Stimulated activated CD8-positive, alpha-beta memory T cell treated with anti-CD3 and anti-CD28 coated beads, Interleukin-15, amount 100 ng/mL, for 24 hours (primary cell): ENCODE results near the gene FAM200C.
"Not testable (repeated sequence)": the region's sequence is repeated elsewhere in the genome, so short reads cannot be mapped to it uniquely, and the experiment has no call there.

ENCODE experiments used
- DNase-seq: peaks from one replicate; pipeline ENCODE4 v3.0.0-alpha.2; 2020; ENCODE audit warnings: low read depth

Gene FAM200C

GRCh38 chr5:160399402-160400353, at the start of gene FAM200C:
Gene FAM200C, minus strand, starts transcription at chr5:160400054. Its CDS starts 4,564 bp downstream, at chr5:160395490.
- peak; percentile 45 for DNase-seq

GRCh38 chr5:160449458-160449857, 49.6 kb upstream of the FAM200C start:
- no peak for DNase-seq

- no peak for DNase-seq
Observed at GRCh38 chr5:160448886-160449285, 49.0 kb upstream of the FAM200C start.

DNA sequence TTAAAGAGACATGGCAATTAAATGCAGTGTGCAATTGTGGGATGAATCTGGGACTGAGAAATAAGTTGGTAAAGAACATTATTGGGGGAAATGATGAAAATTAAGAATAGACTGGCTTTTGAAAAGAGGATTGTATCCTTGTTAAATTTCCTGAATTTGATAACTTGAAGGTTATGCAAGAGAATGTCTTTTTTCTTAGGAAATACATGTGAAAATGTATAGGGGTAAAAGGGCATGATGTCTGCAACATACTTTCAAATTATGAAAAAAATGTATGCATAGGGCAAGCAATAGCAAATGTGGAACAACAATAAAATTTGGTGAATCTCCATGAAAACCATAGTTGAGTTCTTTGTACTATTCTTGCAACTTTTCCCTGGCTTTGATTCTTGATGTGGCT, 45.9 kb upstream of the FAM200C start:
- DNase-seq, result no peak

DNA sequence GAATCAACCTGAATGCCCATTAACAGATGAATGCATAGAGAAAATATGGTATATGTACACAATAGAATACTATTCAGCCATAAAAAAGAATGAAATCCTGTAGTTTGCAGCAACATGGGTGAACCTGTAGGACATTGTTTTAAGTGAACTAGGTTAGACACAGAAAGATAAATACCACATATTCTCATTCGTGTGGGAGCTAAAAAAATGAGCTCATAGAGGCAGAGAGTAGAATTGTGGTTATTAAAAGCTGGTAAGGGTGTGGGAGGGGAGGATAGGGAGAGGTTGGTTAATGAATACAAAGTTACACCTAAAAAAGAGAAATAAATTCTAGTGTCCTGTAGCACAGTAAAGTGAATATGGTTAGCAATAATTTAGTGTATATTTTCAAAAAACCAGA, 45.3 kb upstream of the FAM200C start:
- DNase-seq, result no peak

DNA sequence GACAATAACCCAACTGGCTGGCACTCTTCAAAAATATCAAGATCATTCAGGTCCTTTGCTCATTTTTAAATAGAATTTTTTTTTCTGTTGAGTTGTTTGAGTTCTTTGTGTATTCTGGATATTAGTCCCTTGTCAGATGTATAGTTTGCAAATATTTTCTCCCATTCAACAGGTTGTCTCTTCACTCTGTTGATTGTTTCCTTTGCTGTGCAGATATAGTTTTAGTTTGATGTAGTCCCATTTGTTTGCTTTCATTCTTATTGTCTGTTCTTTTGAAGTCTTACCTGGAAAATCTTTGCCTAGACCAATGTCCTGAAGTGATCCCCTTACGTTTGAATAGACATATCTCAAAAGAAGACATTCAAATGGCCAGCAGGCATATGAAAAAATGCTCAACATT, 44.6 kb upstream of the FAM200C start:
- DNase-seq, result no peak

DNA sequence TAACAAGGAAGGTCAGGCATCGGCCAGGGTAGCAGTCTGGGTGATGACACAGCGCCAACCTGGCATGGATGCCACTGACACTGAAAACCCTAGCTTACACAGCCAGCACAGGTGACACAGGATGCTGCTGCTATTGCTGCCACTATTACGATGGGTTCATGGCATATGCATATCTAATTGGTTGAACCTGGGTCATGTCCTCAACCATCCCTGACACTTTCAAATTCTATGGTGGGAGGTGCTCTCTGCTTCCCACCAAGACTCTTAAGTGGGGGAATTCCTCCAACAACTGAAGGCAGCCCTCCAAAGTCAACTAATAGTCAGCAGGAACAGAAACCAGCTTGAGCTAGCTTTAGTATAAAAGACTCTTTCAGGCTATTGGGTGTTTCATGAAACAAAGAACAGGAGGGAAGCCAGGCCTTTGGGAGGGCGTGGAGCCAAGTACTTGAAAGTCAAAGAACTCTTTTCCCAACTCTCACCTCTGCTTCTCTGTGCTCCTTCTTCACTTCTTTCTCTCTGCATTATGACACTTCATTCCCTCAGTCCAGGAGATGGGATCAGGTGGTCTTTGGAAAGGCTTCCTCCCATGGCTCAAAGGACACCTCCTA, 43.1 kb upstream of the FAM200C start:
- no peak for DNase-seq

DNA sequence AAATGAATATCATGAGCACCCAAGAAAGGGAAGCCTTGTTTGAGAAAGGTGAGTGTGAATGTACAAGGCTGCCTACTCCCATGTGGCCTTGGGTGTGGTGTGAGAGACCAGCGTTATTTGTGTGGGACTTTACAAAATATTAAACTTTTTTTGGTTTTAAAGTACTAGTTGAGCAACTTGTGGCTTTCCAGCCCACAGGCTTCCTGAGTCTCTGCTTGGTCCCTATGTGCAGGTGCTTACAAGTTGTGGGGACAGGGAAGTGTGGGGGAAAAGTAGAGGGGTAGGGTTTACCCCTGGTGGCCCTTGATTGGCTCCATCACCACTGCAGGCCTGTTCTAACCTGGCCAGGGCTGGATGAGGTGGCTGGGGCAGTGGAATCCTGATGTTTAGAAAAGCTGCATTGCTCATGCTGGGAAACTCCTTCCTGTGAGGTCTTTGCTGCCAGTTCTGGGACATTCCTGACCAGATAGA, 41.5 kb upstream of the FAM200C start:
- no peak for DNase-seq

DNA sequence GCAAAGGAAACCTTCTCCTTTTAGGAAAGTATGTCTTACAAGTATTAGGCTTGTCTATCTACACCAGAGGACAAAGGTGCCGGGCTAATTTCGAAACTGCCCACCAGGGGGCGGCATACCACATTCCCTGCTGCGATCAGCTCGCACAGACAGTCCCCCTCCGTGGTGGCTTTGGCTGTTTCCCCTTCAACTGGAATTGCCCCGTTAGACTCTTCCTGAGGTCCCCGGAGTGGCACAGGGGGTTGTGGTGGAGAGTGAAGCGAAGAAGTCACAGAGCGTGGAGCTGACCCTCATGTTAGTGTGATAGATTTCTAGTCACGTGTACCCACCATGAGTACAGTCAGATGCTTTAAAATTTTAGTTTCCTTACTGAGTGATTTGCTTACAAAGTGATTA, 39.3 kb upstream of the FAM200C start:
- peak; percentile 88 for DNase-seq

DNA sequence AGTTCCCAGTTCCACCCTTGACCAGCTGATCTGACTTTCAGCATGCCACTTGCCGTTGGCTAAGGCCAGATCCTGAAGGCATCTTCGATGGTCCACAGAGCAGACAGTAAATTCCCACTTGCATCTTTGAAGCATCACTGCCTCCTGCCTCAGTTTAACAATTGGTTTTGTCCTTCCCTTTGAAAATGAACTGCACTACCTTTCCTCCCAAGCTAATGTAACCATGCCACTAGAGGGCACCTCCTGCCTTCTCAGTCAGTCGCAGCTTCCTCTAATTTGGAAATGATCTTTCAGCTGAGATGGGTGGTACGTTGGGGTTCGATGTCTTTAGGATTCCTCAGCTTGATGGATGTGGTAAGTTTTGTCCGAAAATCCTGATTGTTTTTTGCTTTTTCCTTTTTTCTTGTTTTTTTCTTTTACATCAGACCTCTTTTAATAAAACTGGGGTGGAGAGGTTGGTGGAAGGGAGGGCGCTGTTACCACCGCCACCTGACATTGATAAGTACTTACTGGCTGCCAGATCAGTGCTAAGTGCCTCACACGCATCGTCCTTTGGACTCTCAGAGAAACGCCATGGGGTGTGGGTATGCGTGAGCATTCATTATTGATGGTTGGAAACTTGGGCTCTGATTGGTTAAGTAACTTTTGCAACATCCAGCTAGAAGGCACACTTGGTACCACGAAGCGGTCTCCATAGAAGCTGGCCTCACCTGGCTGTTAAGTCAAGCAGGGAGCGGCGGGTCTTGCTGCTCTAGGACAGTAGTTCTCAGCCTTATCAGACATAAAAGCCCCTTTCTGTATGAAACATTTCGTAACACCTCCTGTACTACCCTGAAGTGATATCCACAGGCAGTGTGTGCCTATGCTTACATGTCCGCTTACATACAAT, 38.7 kb upstream of the FAM200C start:
- DNase-seq, result no peak

DNA sequence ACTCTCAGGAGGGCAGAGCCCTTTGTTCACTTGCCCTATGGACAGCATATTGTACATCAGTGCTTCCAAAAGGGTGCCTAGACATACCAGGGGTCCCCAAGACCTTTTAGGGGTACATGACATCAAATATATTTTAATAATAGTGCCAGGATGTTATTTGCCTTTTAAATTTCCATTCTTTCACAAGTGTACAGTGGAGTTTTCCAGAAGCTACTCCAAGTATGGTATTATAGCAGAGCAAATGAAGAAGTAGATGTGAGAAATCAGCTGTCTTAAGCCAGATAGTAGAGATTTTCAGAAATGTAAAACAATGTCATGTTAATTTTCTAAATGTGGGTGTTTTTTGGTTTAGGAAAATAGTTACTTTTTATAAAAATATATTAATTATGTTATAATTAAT, 37.4 kb upstream of the FAM200C start:
- DNase-seq, result no peak

DNA sequence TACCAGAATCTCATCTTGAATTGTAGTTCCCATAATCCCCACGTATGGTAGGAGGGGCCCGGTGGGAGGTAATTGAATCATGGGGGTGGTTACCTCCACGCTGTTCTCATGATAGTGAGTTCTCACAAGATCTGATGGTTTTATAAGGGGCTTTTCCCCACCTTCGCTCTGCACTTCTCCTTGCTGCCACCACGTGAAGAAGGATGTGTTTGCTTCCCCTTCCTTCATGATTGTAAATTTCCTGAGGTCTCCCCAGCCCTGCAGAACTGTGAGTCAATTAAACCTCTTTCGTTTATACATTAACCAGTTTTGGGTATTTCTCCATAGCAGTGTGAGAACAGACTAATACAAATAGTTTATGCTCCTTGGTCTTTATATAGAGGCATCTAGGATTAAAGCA, 36.8 kb upstream of the FAM200C start:
- DNase-seq, result not testable (repeated sequence)

DNA sequence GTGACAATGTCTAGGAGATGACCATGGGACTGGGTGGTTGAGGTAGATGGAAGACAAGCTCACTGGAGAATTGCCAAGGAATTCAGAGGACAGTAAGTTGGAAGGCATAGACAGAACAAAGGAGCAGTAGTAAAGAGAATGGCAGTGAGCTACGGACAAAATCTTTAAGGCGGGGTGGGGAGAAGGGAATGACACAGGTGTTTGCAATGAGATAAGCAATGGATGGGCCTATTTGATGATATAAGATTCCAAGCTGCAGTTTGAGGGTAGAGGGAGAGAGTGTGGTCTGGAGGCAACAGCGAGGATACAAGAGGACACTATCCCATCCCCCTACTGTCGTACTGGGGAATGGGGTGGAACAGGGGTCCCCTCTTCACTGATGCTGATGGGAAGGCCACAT, 36.2 kb upstream of the FAM200C start:
- DNase-seq, result no peak

DNA sequence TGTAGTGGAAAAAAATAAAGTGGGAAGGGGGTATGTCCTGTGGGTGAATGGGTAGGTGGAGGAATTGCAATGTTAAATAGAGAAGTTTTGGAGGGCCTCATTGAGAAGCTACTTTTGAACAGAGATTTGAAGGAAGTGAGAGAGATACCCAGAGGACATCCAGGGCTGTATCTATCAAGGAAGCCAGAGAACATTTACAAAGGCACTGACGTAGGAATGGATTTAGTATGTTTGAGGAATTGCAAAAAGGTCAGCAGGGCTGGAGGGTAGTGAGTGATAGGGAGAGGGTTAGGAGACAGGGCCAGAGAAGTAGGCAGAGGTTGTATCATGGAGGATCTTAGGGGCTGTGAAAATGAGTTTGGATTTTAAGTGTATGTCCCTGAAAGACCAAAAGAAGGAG, 35.7 kb upstream of the FAM200C start:
- DNase-seq, result no peak

GRCh38 chr5:160434022-160434531, 34.2 kb upstream of the FAM200C start:
- DNase-seq, result no peak

- no peak for DNase-seq
Observed at GRCh38 chr5:160432787-160433186, 32.9 kb upstream of the FAM200C start.

GRCh38 chr5:160432196-160432595, 32.3 kb upstream of the FAM200C start:
- no peak for DNase-seq

DNA sequence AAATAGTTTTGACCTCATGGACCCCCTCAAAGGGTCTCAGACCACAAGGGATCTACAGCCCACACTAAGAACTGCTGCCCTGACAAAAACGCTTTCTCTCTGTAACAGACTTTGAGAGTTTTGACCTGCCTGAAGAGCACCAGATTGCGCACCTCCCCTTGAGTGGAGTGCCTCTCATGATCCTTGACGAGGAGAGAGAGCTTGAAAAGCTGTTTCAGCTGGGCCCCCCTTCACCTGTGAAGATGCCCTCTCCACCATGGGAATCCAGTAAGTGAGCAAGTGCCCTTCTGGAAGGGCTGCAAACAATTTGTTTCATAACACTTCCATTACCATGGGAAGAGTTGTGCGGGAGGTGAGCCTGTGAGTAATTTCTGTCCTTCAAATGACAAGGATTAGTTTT, 27.8 kb upstream of the FAM200C start:
- DNase-seq, result no peak

DNA sequence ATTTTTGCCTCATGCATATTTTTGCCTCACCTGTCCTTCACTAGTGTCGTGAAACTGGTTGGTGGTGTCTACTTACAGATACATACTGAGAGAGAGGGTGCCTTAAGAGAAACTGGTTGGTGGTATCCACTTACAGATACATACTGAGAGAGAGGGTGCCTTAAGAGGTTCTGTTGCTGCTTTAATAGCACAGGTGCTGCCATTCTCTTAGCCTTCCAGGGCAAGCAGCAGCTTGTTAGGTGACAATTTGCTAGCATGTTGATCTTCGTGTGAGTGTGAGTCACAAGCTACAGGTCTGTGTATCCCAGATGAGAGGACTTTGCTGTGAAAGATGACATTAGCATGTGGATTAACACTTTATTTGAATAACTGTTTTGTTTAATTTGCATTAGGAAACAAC, 23.2 kb upstream of the FAM200C start:
- DNase-seq, result no peak

DNA sequence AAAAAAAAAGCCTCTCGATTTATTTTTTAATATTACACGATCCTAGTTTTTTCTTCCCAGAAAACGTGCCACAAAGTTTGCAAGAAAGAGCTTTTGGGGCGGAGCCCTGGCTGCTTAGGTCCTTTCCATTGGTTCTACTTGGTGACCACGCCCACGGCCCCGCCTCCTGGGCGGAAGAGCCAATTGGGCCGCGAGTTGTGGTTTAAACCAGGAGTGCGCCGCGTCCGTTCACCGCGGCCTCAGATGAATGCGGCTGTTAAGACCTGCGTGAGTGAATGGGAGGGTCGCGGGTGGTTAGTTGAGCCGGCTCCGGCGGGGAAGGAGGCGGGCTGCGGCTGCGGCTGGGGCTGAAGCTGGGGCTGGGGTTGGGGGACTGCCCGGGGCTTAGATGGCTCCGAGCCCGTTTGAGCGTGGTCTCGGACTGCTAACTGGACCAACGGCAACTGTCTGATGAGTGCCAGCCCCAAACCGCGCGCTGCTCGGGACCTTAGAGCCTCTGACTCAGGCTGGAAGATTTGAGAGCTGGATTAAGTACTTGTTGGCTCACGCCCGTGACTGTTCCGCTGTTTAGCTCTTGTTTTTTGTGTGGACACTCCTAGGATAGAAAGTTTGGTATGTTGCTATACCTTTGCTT, 21.9 kb upstream of the FAM200C start, which contains the start of gene PTTG1:
Gene PTTG1, plus strand, starts transcription at position 231 of the 634 bp plus-strand sequence. CDS start 458 bp downstream, outside the sequence.
- peak; percentile 83 for DNase-seq

DNA sequence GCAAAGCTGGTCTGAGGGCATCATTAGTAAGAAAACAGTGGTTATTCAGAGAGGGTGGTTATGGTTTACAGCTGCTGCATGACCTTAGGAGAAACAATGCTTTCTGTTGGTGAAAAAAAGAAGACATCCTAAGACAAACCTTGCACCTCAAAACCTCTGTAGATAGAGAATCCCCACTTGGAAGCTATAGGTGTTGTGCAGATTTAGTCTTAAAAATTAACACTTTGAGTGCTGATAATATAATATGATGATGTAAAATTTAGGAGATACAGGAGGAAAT, 20.4 kb upstream of the FAM200C start:
- no peak for DNase-seq
